Measurements from ENCODE around the gene NDUFS2.

The NDUFS2 gene

GRCh38 chr1:161201836-161202712 is at the start of gene NDUFS2:
Gene NDUFS2, plus strand, starts transcription at chr1:161202367. Its CDS starts 19 bp downstream, at chr1:161202386.
- Histone ChIP-seq H3K9ac (ENCODE audit: insufficient read length, low read depth) (peak within 1 kb of the TSS; percentile 96), H3K9me3 (ENCODE audit: insufficient read depth, low read length) (no peaks in the 10 kb centered on the region), H3K27me3 (ENCODE audit: insufficient read depth, insufficient read length) (no peaks in the 10 kb centered on the region), H3K4me3 (ENCODE audit: insufficient read length, low read depth) (peak within 1 kb of the TSS; percentile 83), H3K4me1 (ENCODE audit: insufficient read depth, insufficient read length) (peaks cover 36% of the 10 kb centered on the region), H3K36me3 (ENCODE audit: insufficient read depth, insufficient read length, low read length) (peaks cover 39% of the 10 kb centered on the region)
- TF ChIP-seq YY1 (IDR thresholded peaks at IDR 0.05; ENCODE audit: insufficient read depth, insufficient read length) = peak; percentile 100
- TF ChIP-seq ZNF274 (IDR thresholded peaks at IDR 0.05; ENCODE audit: low read depth, low read length) = no peak
- peak; percentile 100 for DNase-seq (ENCODE audit: low read depth, low spot score)

DNA sequence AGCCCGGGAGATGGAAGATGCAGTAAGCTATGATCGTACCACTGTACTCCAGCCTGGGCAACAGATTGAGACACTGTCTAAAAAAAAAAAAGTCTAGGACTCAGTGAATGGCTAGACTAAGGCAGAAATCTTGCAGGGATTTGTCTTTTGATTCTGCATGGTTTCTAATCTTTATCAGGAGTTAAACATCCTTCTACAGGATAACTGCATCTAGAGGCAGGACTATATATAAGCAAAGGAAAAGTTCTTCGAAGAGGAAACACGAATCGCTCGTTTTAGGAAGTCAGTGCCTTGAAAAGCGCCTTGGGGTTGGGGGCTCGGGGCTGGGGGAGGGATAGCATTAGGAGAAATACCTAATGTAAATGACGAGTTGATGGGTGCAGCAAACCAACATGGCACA is 49.0 kb upstream of the NDUFS2 start:
- no peak for DNase-seq (ENCODE audit: low read depth, low spot score)
- TF ChIP-seq ZNF274 (IDR thresholded peaks at IDR 0.05; ENCODE audit: low read depth, low read length) (no peak), YY1 (IDR thresholded peaks at IDR 0.05; ENCODE audit: insufficient read depth, insufficient read length) (no peak), SUZ12 (IDR thresholded peaks at IDR 0.05; ENCODE audit: extremely low read depth, insufficient read depth, insufficient read length) (no peak)
- no peak overlapping the region for H3K9ac ChIP-seq (ENCODE audit: insufficient read length, low read depth)

GRCh38 chr1:161153682-161154337 is 48.4 kb upstream of the NDUFS2 start, which contains the start of gene UFC1:
Gene UFC1, plus strand, starts transcription at chr1:161153978. Its CDS starts 20 bp downstream, at chr1:161153998.
- Histone ChIP-seq H3K27me3 (ENCODE audit: insufficient read depth, insufficient read length) (no peaks in the 10 kb centered on the region), H3K4me3 (ENCODE audit: insufficient read length, low read depth) (peak within 1 kb of the TSS; percentile 75), H3K9me3 (ENCODE audit: insufficient read depth, low read length) (no peaks in the 10 kb centered on the region), H3K36me3 (ENCODE audit: insufficient read depth, insufficient read length, low read length) (peaks cover 36% of the 10 kb centered on the region), H3K9ac (ENCODE audit: insufficient read length, low read depth) (peak within 1 kb of the TSS; percentile 92), H3K4me1 (ENCODE audit: insufficient read depth, insufficient read length) (peaks cover 2% of the 10 kb centered on the region)
- TF ChIP-seq YY1 (IDR thresholded peaks at IDR 0.05; ENCODE audit: insufficient read depth, insufficient read length) (peak; percentile 100), ZNF274 (IDR thresholded peaks at IDR 0.05; ENCODE audit: low read depth, low read length) (no peak)
- DNase-seq (ENCODE audit: low read depth, low spot score) = peak; percentile 85

More for the DNA sequence above, 49.0 kb upstream of the NDUFS2 start:
- Histone ChIP-seq H3K9me3 (ENCODE audit: insufficient read depth, low read length) (no peaks in the 10 kb centered on the region), H3K36me3 (ENCODE audit: insufficient read depth, insufficient read length, low read length) (peaks cover 30% of the 10 kb centered on the region), H3K4me3 (ENCODE audit: insufficient read length, low read depth) (peak overlapping the region; percentile 75), H3K4me1 (ENCODE audit: insufficient read depth, insufficient read length) (peaks cover 2% of the 10 kb centered on the region), H3K27me3 (ENCODE audit: insufficient read depth, insufficient read length) (no peaks in the 10 kb centered on the region)

DNA sequence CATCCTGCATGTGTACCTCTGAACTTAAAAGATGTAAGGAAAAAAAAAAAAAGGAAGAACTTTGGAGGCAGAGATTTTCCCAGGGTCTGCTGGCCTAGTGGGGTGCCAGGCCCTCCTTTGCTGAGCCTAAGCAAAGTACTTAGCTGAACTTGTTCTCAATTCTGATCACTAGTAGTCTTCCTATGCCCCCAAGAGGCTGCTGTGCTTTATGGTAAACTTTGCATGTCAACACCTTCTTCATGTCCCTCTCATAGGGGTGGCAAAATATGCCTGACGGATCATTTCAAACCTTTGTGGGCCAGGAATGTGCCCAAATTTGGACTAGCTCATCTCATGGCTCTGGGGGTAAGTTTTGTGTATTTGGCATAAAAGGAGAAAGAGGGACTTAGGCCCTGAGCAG is 44.3 kb upstream of the NDUFS2 start:
- Histone ChIP-seq H3K4me3 (ENCODE audit: insufficient read length, low read depth) (no peak overlapping the region), H3K27me3 (ENCODE audit: insufficient read depth, insufficient read length) (no peaks in the 10 kb centered on the region), H3K4me1 (ENCODE audit: insufficient read depth, insufficient read length) (peaks cover 3% of the 10 kb centered on the region), H3K9me3 (ENCODE audit: insufficient read depth, low read length) (no peaks in the 10 kb centered on the region), H3K36me3 (ENCODE audit: insufficient read depth, insufficient read length, low read length) (peaks cover 64% of the 10 kb centered on the region), H3K9ac (ENCODE audit: insufficient read length, low read depth) (no peak overlapping the region)
- DNase-seq (ENCODE audit: low read depth, low spot score) = no peak
- TF ChIP-seq SUZ12 (IDR thresholded peaks at IDR 0.05; ENCODE audit: extremely low read depth, insufficient read depth, insufficient read length) (no peak), YY1 (IDR thresholded peaks at IDR 0.05; ENCODE audit: insufficient read depth, insufficient read length) (no peak), ZNF274 (IDR thresholded peaks at IDR 0.05; ENCODE audit: low read depth, low read length) (no peak)

DNA sequence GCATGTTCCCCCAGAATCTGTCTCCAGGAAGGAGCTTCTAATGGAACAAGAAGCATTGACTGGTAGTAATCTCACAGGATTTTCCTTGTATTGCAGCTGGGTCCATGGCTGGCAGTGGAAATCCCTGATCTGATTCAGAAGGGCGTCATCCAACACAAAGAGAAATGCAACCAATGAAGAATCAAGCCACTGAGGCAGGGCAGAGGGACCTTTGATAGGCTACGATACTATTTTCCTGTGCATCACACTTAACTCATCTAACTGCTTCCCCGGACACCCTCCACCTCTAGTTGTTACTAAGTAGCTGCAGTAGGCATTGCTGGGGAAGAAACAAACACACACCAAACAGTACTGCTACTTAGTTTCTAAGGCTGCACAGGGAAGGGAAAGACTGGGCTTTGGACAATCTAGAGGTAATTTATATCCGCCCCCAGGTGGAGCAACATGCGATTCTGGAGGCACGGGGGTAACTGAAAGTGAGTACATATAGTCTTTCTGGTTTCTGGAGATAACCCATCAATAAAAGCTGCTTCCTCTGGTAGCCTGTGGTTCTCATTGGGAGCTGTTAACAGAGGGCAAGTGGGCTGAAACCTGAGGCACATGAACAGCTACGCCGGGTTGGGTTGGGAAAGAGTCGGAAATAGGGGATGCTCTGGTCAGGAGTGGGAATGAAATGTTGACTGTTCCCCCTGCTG is 43.7 kb upstream of the NDUFS2 start:
- no peaks in the 10 kb centered on the region for H3K9me3 ChIP-seq (ENCODE audit: insufficient read depth, low read length)
- peak overlapping the region; percentile 83 for H3K4me3 ChIP-seq (ENCODE audit: insufficient read length, low read depth)
- H3K27me3 ChIP-seq (ENCODE audit: insufficient read depth, insufficient read length) = no peaks in the 10 kb centered on the region
- TF ChIP-seq SUZ12 (IDR thresholded peaks at IDR 0.05; ENCODE audit: extremely low read depth, insufficient read depth, insufficient read length) = no peak
- no peak for TF ChIP-seq ZNF274 (IDR thresholded peaks at IDR 0.05; ENCODE audit: low read depth, low read length)
- TF ChIP-seq YY1 (IDR thresholded peaks at IDR 0.05; ENCODE audit: insufficient read depth, insufficient read length) = no peak
- peak overlapping the region; percentile 89 for H3K9ac ChIP-seq (ENCODE audit: insufficient read length, low read depth)
- DNase-seq (ENCODE audit: low read depth, low spot score) = no peak
- H3K4me1 ChIP-seq (ENCODE audit: insufficient read depth, insufficient read length) = peaks cover 3% of the 10 kb centered on the region
- peaks cover 70% of the 10 kb centered on the region for H3K36me3 ChIP-seq (ENCODE audit: insufficient read depth, insufficient read length, low read length)

- no peak for TF ChIP-seq ZNF274 (IDR thresholded peaks at IDR 0.05; ENCODE audit: low read depth, low read length)
- TF ChIP-seq SUZ12 (IDR thresholded peaks at IDR 0.05; ENCODE audit: extremely low read depth, insufficient read depth, insufficient read length) = no peak
- peak; percentile 94 for TF ChIP-seq YY1 (IDR thresholded peaks at IDR 0.05; ENCODE audit: insufficient read depth, insufficient read length)
- peak; percentile 96 for DNase-seq (ENCODE audit: low read depth, low spot score)
- peak within 1 kb of the TSS; percentile 94 for H3K9ac ChIP-seq (ENCODE audit: insufficient read length, low read depth)
- H3K36me3 ChIP-seq (ENCODE audit: insufficient read depth, insufficient read length, low read length) = peaks cover 79% of the 10 kb centered on the region
- peak within 1 kb of the TSS; percentile 83 for H3K4me3 ChIP-seq (ENCODE audit: insufficient read length, low read depth)
- H3K4me1 ChIP-seq (ENCODE audit: insufficient read depth, insufficient read length) = peaks cover 3% of the 10 kb centered on the region
- no peaks in the 10 kb centered on the region for H3K9me3 ChIP-seq (ENCODE audit: insufficient read depth, low read length)
- H3K27me3 ChIP-seq (ENCODE audit: insufficient read depth, insufficient read length) = no peaks in the 10 kb centered on the region
These were observed 42.9 kb upstream of the NDUFS2 start, which contains the start of gene USP21 for GRCh38 chr1:161159087-161159912. Gene USP21, plus strand, starts transcription at chr1:161159500. Its CDS starts 1,141 bp downstream, at chr1:161160641.
